ENCODE measurements around the gene KREMEN1. TPM values are rescaled to one million over a fixed set of nuclear protein-coding genes. Genes with fewer than 3 reads are reported as not detected.

Gene KREMEN1
- total RNA-seq, 1 donor from 2014 or later = 7.1 TPM

- DNase-seq (ENCODE audit: low read depth) = no peak
- Histone ChIP-seq H3K4me3 (ENCODE audit: low read depth, low read length) (no peak overlapping the region), H3K27me3 (ENCODE audit: control insufficient read depth, insufficient read depth, low read length) (no peaks in the 10 kb centered on the region), H3K36me3 (ENCODE audit: control insufficient read depth, insufficient read depth, low read length) (no peaks in the 10 kb centered on the region)
- TF ChIP-seq CTCF (IDR thresholded peaks at IDR 0.05; ENCODE audit: insufficient read depth, low read length, poor library complexity, severe bottlenecking) = no peak
These were observed 37.0 kb downstream of the KREMEN1 start for GRCh38 chr22:29109822-29110221.

GRCh38 chr22:29110946-29111345, 38.1 kb downstream of the KREMEN1 start:
- H3K4me3 ChIP-seq (ENCODE audit: low read depth, low read length) = no peak overlapping the region
- H3K27me3 ChIP-seq (ENCODE audit: control insufficient read depth, insufficient read depth, low read length) = no peaks in the 10 kb centered on the region
- no peak for TF ChIP-seq CTCF (IDR thresholded peaks at IDR 0.05; ENCODE audit: insufficient read depth, low read length, poor library complexity, severe bottlenecking)
- H3K36me3 ChIP-seq (ENCODE audit: control insufficient read depth, insufficient read depth, low read length) = no peaks in the 10 kb centered on the region
- DNase-seq (ENCODE audit: low read depth) = no peak

GRCh38 chr22:29112121-29112520, 39.3 kb downstream of the KREMEN1 start:
- no peak for TF ChIP-seq CTCF (IDR thresholded peaks at IDR 0.05; ENCODE audit: insufficient read depth, low read length, poor library complexity, severe bottlenecking)
- Histone ChIP-seq H3K36me3 (ENCODE audit: control insufficient read depth, insufficient read depth, low read length) (no peaks in the 10 kb centered on the region), H3K27me3 (ENCODE audit: control insufficient read depth, insufficient read depth, low read length) (no peaks in the 10 kb centered on the region)

GRCh38 chr22:29112681-29113080, 39.8 kb downstream of the KREMEN1 start:
- Histone ChIP-seq H3K4me3 (ENCODE audit: low read depth, low read length) (no peak overlapping the region), H3K36me3 (ENCODE audit: control insufficient read depth, insufficient read depth, low read length) (no peaks in the 10 kb centered on the region), H3K27me3 (ENCODE audit: control insufficient read depth, insufficient read depth, low read length) (no peaks in the 10 kb centered on the region)
- no peak for DNase-seq (ENCODE audit: low read depth)
- no peak for TF ChIP-seq CTCF (IDR thresholded peaks at IDR 0.05; ENCODE audit: insufficient read depth, low read length, poor library complexity, severe bottlenecking)

More at GRCh38 chr22:29112121-29112520, 39.3 kb downstream of the KREMEN1 start:
- no peak overlapping the region for H3K4me3 ChIP-seq (ENCODE audit: low read depth, low read length)
- no peak for DNase-seq (ENCODE audit: low read depth)

GRCh38 chr22:29113319-29113718, 40.5 kb downstream of the KREMEN1 start:
- H3K4me3 ChIP-seq (ENCODE audit: low read depth, low read length) = no peak overlapping the region
- TF ChIP-seq CTCF (IDR thresholded peaks at IDR 0.05; ENCODE audit: insufficient read depth, low read length, poor library complexity, severe bottlenecking) = no peak

GRCh38 chr22:29114392-29114791, 41.6 kb downstream of the KREMEN1 start:
- DNase-seq (ENCODE audit: low read depth) = no peak
- TF ChIP-seq CTCF (IDR thresholded peaks at IDR 0.05; ENCODE audit: insufficient read depth, low read length, poor library complexity, severe bottlenecking) = no peak
- no peaks in the 10 kb centered on the region for H3K36me3 ChIP-seq (ENCODE audit: control insufficient read depth, insufficient read depth, low read length)
- no peak overlapping the region for H3K4me3 ChIP-seq (ENCODE audit: low read depth, low read length)
- no peaks in the 10 kb centered on the region for H3K27me3 ChIP-seq (ENCODE audit: control insufficient read depth, insufficient read depth, low read length)

More at GRCh38 chr22:29113319-29113718, 40.5 kb downstream of the KREMEN1 start:
- no peaks in the 10 kb centered on the region for H3K27me3 ChIP-seq (ENCODE audit: control insufficient read depth, insufficient read depth, low read length)
- no peak for DNase-seq (ENCODE audit: low read depth)
- H3K36me3 ChIP-seq (ENCODE audit: control insufficient read depth, insufficient read depth, low read length) = no peaks in the 10 kb centered on the region

Data from kidney epithelial cell (primary cell).